ENCODE measurements around the gene FBXO28. TPM values are rescaled to one million over a fixed set of nuclear protein-coding genes. Genes with fewer than 3 reads are reported as not detected.

FBXO28 gene
- polyA plus RNA-seq, 1 of the 3 experiments (the other 2 are of a cell fraction), result 8.1 TPM

DNA sequence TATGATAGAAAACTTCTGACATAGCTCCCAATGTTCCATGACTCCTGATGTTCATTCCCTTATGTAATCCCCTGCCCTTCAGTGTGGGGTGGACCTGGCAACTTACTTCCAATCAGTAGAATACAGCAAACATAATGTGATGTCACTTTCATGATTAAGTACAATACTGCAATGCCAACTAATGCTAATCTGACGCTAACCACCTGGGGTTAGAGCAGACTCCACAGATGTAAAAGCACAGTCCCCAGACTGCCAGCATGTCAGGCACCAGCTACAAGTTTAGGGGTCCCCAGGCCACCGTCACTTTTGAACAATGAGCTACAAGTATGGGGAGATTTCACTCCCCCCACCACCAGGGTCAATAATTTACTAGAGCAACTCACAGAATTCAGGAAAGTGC lies 32.3 kb upstream of the FBXO28 start (continued):
- no peak for TF ChIP-seq REST (IDR thresholded peaks at IDR 0.05; ENCODE audit: low read depth, low read length)

GRCh38 chr1:224082146-224082545 lies 31.8 kb upstream of the FBXO28 start:
- no peaks in the 10 kb centered on the region for H4K20me1 ChIP-seq (ENCODE audit: insufficient read depth)
- no peak overlapping the region for H3K9ac ChIP-seq
- no peaks in the 10 kb centered on the region for H3K27me3 ChIP-seq (ENCODE audit: insufficient read depth)
- POLR2A ChIA-PET, result no interaction called here
- H3F3A ChIP-seq (replicated peaks; ENCODE audit: insufficient read depth), result no peaks in the 10 kb centered on the region
- CTCF ChIA-PET, result interaction anchor here (1.2 to 1.8 kb wide), 2 partner anchors 18 to 31 kb away, joined by 3 to 6 read pairs; no protein-coding TSS in a partner anchor
- WGBS (ENCODE audit: low lambda C conversion rate), result 66% methylated on average over 4 of the region's 4 CpGs
- H2AFZ ChIP-seq (ENCODE audit: low read depth), result no peak overlapping the region
- no peaks in the 10 kb centered on the region for H3K36me3 ChIP-seq (replicated peaks in 1 of 2; ENCODE audit: control insufficient read depth in 1 of 2, insufficient read depth in 2 of 2, low read length in 1 of 2)
- H3K9me3 ChIP-seq, result no peaks in the 10 kb centered on the region
- no peak overlapping the region for H3K4me2 ChIP-seq
- H3K27ac ChIP-seq (ENCODE audit: low read depth in 2 of 2, low read length in 1 of 2), result no peak overlapping the region
- no peak for TF ChIP-seq NFIC (IDR thresholded peaks at IDR 0.05; ENCODE audit: borderline replicate concordance)
- TF ChIP-seq JUND (IDR thresholded peaks at IDR 0.05), result no peak
- no peak for TF ChIP-seq TEAD4 (IDR thresholded peaks at IDR 0.05; ENCODE audit: borderline replicate concordance, insufficient read depth)
- TF ChIP-seq NRF1 (IDR thresholded peaks at IDR 0.05; ENCODE audit: low read depth, low read length), result no peak
- TF ChIP-seq EP300 (IDR thresholded peaks at IDR 0.05; ENCODE audit: borderline replicate concordance in 1 of 2, low read depth in 1 of 2, low read length in 1 of 2), result no peak
- no peak for TF ChIP-seq RCOR1 (IDR thresholded peaks at IDR 0.05; ENCODE audit: low read length)
- TF ChIP-seq MEF2A (IDR thresholded peaks at IDR 0.05; ENCODE audit: borderline replicate concordance, low read depth), result no peak
- TF ChIP-seq MXI1 (IDR thresholded peaks at IDR 0.05; ENCODE audit: low read depth, low read length), result no peak
- no peak for TF ChIP-seq CHD2 (IDR thresholded peaks at IDR 0.05; ENCODE audit: low read length, partially characterized antibody)
- no peak for TF ChIP-seq RAD21 (IDR thresholded peaks at IDR 0.05; ENCODE audit: low read length)
- no peak for TF ChIP-seq SIN3A (IDR thresholded peaks at IDR 0.05; ENCODE audit: borderline replicate concordance, low read depth, low read length)
- TF ChIP-seq, protein P1, sequence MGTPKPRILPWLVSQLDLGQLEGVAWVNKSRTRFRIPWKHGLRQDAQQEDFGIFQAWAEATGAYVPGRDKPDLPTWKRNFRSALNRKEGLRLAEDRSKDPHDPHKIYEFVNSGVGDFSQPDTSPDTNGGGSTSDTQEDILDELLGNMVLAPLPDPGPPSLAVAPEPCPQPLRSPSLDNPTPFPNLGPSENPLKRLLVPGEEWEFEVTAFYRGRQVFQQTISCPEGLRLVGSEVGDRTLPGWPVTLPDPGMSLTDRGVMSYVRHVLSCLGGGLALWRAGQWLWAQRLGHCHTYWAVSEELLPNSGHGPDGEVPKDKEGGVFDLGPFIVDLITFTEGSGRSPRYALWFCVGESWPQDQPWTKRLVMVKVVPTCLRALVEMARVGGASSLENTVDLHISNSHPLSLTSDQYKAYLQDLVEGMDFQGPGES (IDR thresholded peaks at IDR 0.05; ENCODE audit: low read depth, low read length), result no peak
- no peak for TF ChIP-seq EZH2phosphoT487 (IDR thresholded peaks at IDR 0.05; ENCODE audit: borderline replicate concordance, low read depth)
- TF ChIP-seq, protein P2, sequence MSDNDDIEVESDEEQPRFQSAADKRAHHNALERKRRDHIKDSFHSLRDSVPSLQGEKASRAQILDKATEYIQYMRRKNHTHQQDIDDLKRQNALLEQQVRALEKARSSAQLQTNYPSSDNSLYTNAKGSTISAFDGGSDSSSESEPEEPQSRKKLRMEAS (IDR thresholded peaks at IDR 0.05; ENCODE audit: low read depth), result no peak
- TF ChIP-seq, protein P3, sequence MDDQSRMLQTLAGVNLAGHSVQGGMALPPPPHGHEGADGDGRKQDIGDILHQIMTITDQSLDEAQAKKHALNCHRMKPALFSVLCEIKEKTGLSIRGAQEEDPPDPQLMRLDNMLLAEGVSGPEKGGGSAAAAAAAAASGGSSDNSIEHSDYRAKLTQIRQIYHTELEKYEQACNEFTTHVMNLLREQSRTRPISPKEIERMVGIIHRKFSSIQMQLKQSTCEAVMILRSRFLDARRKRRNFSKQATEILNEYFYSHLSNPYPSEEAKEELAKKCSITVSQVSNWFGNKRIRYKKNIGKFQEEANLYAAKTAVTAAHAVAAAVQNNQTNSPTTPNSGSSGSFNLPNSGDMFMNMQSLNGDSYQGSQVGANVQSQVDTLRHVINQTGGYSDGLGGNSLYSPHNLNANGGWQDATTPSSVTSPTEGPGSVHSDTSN (IDR thresholded peaks at IDR 0.05), result no peak
- no peaks in the 10 kb centered on the region for H3K4me1 ChIP-seq (ENCODE audit: control insufficient read depth in 1 of 2, insufficient read depth in 2 of 2, low read depth in 1 of 2, low read length in 1 of 2)
- H3K4me3 ChIP-seq (ENCODE audit: low read depth in 2 of 2, low read length in 1 of 2), result no peak overlapping the region
- no peaks in the 10 kb centered on the region for H3K79me2 ChIP-seq (ENCODE audit: insufficient read depth)
- H3K9me2 ChIP-seq, result no peaks in the 10 kb centered on the region
- DNase-seq, result no peak

All from SK-N-SH (cell line).